GM18505 (cell line): Measurements from ENCODE around the gene MCL1.

Experiments
- ATAC-seq: cut with Tn5 transposase; IDR thresholded peaks from one replicate; pipeline ENCODE4 v1.9.1; 2021; ENCODE audit not compliant: unreplicated experiment
- POLR2A ChIP-seq: IDR thresholded peaks from 4 replicates; pipeline ENCODE4 v1.6.1; 2011; ENCODE audit warnings: borderline replicate concordance; ENCODE audit not compliant: insufficient read depth, insufficient read length; ENCODE audit errors: extremely low read depth

MCL1 gene

GRCh38 chr1:150551784-150552127, 27.7 kb downstream of the MCL1 start:
- no peak for TF ChIP-seq POLR2A
- no peak for ATAC-seq

GRCh38 chr1:150551051-150551783, 28.2 kb downstream of the MCL1 start:
- TF ChIP-seq POLR2A, result no peak
- ATAC-seq, result no peak

GRCh38 chr1:150550222-150551050, 29.0 kb downstream of the MCL1 start:
- no peak for ATAC-seq
- TF ChIP-seq POLR2A, result no peak

GRCh38 chr1:150549496-150550221, 29.8 kb downstream of the MCL1 start:
- no peak for ATAC-seq
- TF ChIP-seq POLR2A, result no peak

DNA sequence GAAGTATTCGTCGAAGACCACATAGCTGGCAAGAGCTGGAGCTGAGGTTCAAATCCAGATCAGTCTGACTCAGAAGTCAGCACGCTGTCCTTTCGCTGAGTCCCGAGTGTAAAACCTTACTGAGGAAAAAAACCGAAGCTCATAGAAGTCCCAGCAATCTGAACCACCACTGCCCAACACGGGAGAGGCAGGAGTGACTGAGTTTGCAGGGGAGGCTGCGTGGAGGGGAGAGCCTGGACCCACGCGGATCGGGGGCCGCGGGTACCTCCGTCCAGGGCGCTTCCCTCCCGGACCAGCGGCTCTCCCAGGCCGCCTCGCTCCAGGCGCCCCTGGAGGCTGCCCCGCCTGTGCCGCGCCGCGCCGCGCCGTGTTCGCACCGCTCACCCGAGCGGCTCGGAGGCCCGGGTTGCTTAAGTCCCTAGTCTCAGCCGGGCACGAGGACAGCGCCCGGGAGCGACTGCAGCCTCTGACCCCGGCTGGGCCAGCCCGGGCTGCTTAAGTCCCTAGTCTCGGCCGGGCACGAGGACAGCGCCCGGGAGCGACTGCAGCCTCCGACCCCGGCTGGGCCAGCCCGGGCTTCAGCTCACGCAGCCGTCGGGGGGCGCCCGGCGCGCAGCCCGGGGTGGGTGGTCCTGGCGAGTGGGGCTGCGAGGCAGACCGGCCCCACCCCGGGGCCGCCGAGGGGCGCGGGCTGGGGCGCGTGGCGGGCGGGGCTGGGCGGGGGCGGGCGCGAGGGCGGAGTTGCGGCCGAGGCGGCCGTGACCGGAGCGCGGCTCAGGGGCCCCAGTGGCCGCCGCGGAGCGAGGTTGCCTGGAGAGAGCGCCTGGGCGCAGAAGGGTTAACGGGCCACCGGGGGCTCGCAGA, 30.5 kb downstream of the MCL1 start, which contains the start of gene ADAMTSL4:
Gene ADAMTSL4, plus strand, starts transcription at position 777 of the 864 bp plus-strand sequence. CDS start 2,881 bp downstream, outside the sequence.
- ATAC-seq, result peak; percentile 52

GRCh38 chr1:150548324-150548631, 31.1 kb downstream of the MCL1 start:
- TF ChIP-seq POLR2A, result no peak
- no peak for ATAC-seq

More for the DNA sequence above, 30.5 kb downstream of the MCL1 start, which contains the start of gene ADAMTSL4:
- no peak for TF ChIP-seq POLR2A

DNA sequence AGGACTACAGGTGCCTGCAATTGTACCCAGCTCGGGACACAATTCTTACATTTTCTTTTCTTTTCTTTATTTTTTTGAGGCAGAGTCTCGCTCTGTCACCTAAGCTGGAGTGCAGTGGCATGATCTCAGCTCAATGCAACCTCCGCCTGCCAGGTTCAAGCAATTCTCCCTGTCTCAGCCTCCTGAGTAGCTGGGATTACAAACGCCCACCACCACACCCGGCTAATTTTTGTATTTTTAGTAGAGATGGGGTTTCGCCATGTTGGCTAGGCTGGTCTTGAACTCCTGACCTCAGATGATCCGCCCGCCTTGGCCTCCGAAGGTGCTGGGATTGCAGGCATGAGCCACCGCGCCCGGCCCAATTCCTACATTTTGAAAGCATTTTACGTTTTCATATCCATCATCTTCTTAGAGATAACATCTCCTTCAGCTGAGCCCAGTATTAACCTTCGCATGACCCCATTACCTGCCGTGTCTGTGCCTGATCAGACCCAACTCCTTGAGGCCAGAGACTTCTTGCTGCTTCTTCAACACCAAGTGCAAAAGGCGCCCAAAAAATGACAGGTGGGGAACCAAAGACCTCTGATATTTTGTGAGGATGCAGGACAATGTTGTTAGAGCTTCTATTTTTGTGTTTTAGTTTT, 33.0 kb downstream of the MCL1 start:
- no peak for ATAC-seq
- TF ChIP-seq POLR2A, result no peak

GRCh38 chr1:150545486-150546032, 33.9 kb downstream of the MCL1 start:
- no peak for TF ChIP-seq POLR2A
- ATAC-seq, result no peak

DNA sequence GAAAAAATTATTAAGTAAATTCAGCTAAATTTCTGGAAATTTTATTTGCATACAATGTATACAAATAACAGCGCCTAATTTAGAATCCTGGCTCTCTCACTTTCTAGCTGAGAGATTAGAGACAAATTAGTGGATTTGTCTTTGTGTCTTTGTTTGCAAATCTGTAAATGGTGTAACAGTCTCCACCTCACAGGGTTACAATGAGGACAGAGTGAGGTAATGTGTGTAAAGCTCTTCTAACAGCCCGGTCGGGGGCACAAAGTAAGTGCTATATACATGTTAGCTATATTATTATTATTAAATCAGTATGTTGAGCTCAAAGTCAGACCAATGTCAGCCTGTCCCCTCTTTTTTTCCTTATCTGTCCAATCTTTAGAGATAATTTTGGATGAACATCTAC, 35.2 kb downstream of the MCL1 start:
- no peak for ATAC-seq
- TF ChIP-seq POLR2A, result no peak

DNA sequence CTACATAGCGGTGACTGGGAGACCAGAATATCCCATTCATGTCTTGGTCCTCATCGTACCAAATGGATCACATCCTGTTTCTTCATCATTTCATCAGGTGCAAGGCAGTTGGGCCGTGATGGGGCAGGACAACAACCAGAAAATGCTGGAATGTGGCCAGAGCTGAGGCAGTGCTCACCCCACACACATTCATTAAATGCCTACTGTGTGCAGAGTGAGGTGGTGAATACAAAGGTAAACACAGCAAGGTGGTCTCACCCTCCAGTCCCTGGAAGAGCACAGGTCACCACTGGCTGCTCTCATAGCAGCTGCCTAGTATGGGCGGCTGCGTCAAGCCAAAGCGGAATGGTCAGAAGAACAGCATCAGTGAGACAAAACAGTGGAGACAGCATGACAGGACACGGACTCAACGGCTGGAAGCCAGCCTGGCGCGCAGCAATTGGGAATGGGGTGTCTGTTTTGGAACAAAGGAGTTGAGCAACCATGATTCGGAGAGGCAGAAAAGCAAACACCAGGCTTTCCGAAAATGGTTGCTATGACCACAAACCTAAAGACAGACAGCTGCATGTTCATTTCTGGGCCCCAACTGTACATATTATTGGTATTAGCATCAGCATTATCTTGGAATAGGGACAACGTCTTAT, 35.8 kb downstream of the MCL1 start:
- TF ChIP-seq POLR2A, result no peak
- no peak for ATAC-seq
